A549 (cell line): ENCODE measurements around the gene P2RY8. TPM values are rescaled to one million over a fixed set of nuclear protein-coding genes. Genes with fewer than 3 reads are reported as not detected.
A peak's percentile ranks its signal among the peaks of the same experiment; 100 is the strongest.

Experiments used
- ATAC-seq, 2 experiments: fragments of 200-7000 bp in 1 of 2; fragments of >200 bp in 1 of 2; cut with Nextera tagmentation in 1 of 2; cut with Tn5 transposase in 1 of 2; 3 replicates each; pipeline versions ENCODE4 v1.8.0 to v1.9.1; 2018 to 2020; ENCODE audit warnings: mild to moderate bottlenecking in 1 of 2, moderate library complexity in 1 of 2
- CTCF ChIA-PET: fragments of 300-600 bp; sonication (Branson Sonifier 250); formaldehyde crosslinking; extraction: SDS; loops from one replicate; lab custom pipeline; 2021; ENCODE audit warnings: antibody characterized with exemption, inconsistent platforms; lab: Yijun Ruan, JAX
- POLR2A ChIA-PET: fragments of 350-600 bp; formaldehyde crosslinking; extraction: SDS; loops from one replicate; lab custom pipeline; 2021; ENCODE audit warnings: antibody characterized with exemption, inconsistent platforms; lab: Yijun Ruan, JAX
- DNase-seq, 2 experiments: peaks; one replicate each; pipeline versions ENCODE4 v3.0.0 to v3.0.0-alpha.2; 2011 to 2016; ENCODE audit warnings: low read depth in 1 of 2, low spot score in 1 of 2
- FAIRE-seq: peaks from 2 replicates; lab custom pipeline; 2011; peaks lifted over from hg19 to GRCh38; lab: Jason Lieb, UNC
- H3K27ac ChIP-seq, 2 experiments: fragments of >200 bp; sonication (Bioruptor Twin); formaldehyde crosslinking; 3 replicates each; pipeline ENCODE4 v1.5.1; 2016 to 2017
- H3K4me1 ChIP-seq: fragments of >200 bp; sonication (Bioruptor Twin); formaldehyde crosslinking; 3 replicates; pipeline ENCODE4 v1.6.1; 2016
- H3K4me2 ChIP-seq: fragments of >200 bp; sonication (Bioruptor Twin); formaldehyde crosslinking; 3 replicates; pipeline ENCODE4 v1.6.1; 2016
- H3K4me3 ChIP-seq: fragments of >200 bp; sonication (Bioruptor Twin); formaldehyde crosslinking; 3 replicates; pipeline ENCODE4 v1.5.1; 2016
- H3K9me3 ChIP-seq: fragments of >200 bp; sonication (Bioruptor Twin); formaldehyde crosslinking; 3 replicates; pipeline ENCODE4 v1.6.1; 2016
- CBX8 ChIP-seq: fragments of 200-600 bp; sonication (generic); IDR thresholded peaks from 2 replicates; pipeline ENCODE4 v1.6.1; 2016
- CEBPB ChIP-seq, 2 experiments: fragments of >200 bp in 1 of 2; sonication (Bioruptor Twin) in 1 of 2; formaldehyde crosslinking in 1 of 2; IDR thresholded peaks; 2 replicates each; pipeline ENCODE4 v1.6.1; 2012 to 2016
- EHMT2 ChIP-seq: fragments of 200-600 bp; sonication (generic); IDR thresholded peaks from 2 replicates; pipeline ENCODE4 v1.6.1; 2016; ENCODE audit warnings: antibody characterized with exemption, low read depth, mild to moderate bottlenecking, moderate library complexity
- ELK1 ChIP-seq: fragments of 150-350 bp; IDR thresholded peaks from 2 replicates; pipeline ENCODE4 v1.6.1; 2014; ENCODE audit warnings: low read depth, mild to moderate bottlenecking, low read length
- FOSL2 ChIP-seq, 2 experiments: fragments of 450-650 bp in 1 of 2; fragments of >200 bp in 1 of 2; sonication (Bioruptor Twin) in 1 of 2; formaldehyde crosslinking; IDR thresholded peaks; 2 replicates each; pipeline versions ENCODE4 v1.5.0 to v1.6.1; 2016 to 2020; ENCODE audit warnings: mild to moderate bottlenecking in 1 of 2, moderate library complexity in 1 of 2
- GATA3 ChIP-seq: IDR thresholded peaks from 2 replicates; pipeline ENCODE4 v1.6.1; 2012; ENCODE audit warnings: borderline replicate concordance
- HOXB13 ChIP-seq: fragments of 250-450 bp; sonication (Bioruptor Pico); IDR thresholded peaks from 2 replicates; pipeline ENCODE4 v1.5.0; 2020; ENCODE audit warnings: low read depth, mild to moderate bottlenecking, moderate library complexity
- HOXB5 ChIP-seq: fragments of 250-450 bp; sonication (Bioruptor Pico); IDR thresholded peaks from 2 replicates; pipeline ENCODE4 v1.5.0; 2020; ENCODE audit warnings: mild to moderate bottlenecking, moderate library complexity
- JUN ChIP-seq, 2 experiments: fragments of >200 bp; sonication (Bioruptor Twin); formaldehyde crosslinking; IDR thresholded peaks; 2 replicates in 1 of 2; 3 replicates in 1 of 2; pipeline ENCODE4 v1.6.1; 2016 to 2017
- JUNB ChIP-seq: fragments of >200 bp; sonication (Bioruptor Twin); formaldehyde crosslinking; IDR thresholded peaks from 2 replicates; pipeline ENCODE4 v1.6.1; 2016
- KDM5A ChIP-seq: fragments of 200-600 bp; sonication (generic); IDR thresholded peaks from 2 replicates; pipeline ENCODE4 v1.6.1; 2016; ENCODE audit warnings: antibody characterized with exemption, mild to moderate bottlenecking
- MAZ ChIP-seq: fragments of 150-350 bp; IDR thresholded peaks from 2 replicates; pipeline ENCODE4 v1.6.1; 2014; ENCODE audit warnings: antibody characterized with exemption, low read depth, low read length, borderline replicate concordance
- NR3C1 ChIP-seq: fragments of >200 bp; sonication (Bioruptor Twin); formaldehyde crosslinking; IDR thresholded peaks from 3 replicates; pipeline ENCODE4 v1.6.1; 2017
- PHF8 ChIP-seq: fragments of 200-600 bp; sonication (generic); IDR thresholded peaks from 2 replicates; pipeline ENCODE4 v1.6.1; 2016; ENCODE audit warnings: low read depth, mild to moderate bottlenecking, antibody characterized with exemption, moderate library complexity, borderline replicate concordance
- RAD21 ChIP-seq, 2 experiments: fragments of >200 bp in 1 of 2; sonication (Bioruptor Twin) in 1 of 2; formaldehyde crosslinking in 1 of 2; IDR thresholded peaks in 1 of 2; conservative IDR thresholded peaks in 1 of 2; 2 replicates in 1 of 2; 3 replicates in 1 of 2; pipeline ENCODE4 v1.6.1; 2012 to 2018; ENCODE audit warnings: inconsistent platforms in 1 of 2
- RFX5 ChIP-seq: fragments of 450-650 bp; IDR thresholded peaks from 2 replicates; pipeline ENCODE4 v1.7.1; 2014; ENCODE audit warnings: antibody characterized with exemption, mild to moderate bottlenecking, moderate library complexity
- RNF2 ChIP-seq: fragments of 200-600 bp; sonication (generic); IDR thresholded peaks from 2 replicates; pipeline ENCODE4 v1.6.1; 2016; ENCODE audit warnings: low read depth, mild to moderate bottlenecking, antibody characterized with exemption, moderate library complexity, borderline replicate concordance
- TFCP2L1 ChIP-seq: fragments of 250-450 bp; sonication (Bioruptor Pico); IDR thresholded peaks from 2 replicates; pipeline ENCODE4 v1.5.0; 2021; ENCODE audit warnings: mild to moderate bottlenecking
- TP53 ChIP-seq: fragments of 250-450 bp; sonication (Bioruptor Pico); IDR thresholded peaks from 2 replicates; pipeline ENCODE4 v1.5.0; 2021; ENCODE audit warnings: mild to moderate bottlenecking, moderate library complexity
- WGBS: methylation state at CpG from one replicate; pipeline ENCODE4 v1.1.6; 2017; ENCODE audit errors: missing lambda C conversion rate; 5-methylcytosine and 5-hydroxymethylcytosine counted together
- polyA plus RNA-seq, 4 experiments: library from polyadenylated mRNA; depleted of rRNA in 3 of 4; stranded (reverse); fragments of >200 nt; fragmentation: RNase III in 1 of 4; extraction: RNeasy Plus Mini Kit Qiagen cat#74134 plus additional on column Dnase treatment in 1 of 4; gene quantifications; 2 replicates in 3 of 4; 3 replicates in 1 of 4; pipeline ENCODE4 v1.2.3, GENCODE V29; 2011 to 2017
- TF ChIP-seq, protein P1 (sequence below): fragments of >200 bp; sonication (Bioruptor Twin); formaldehyde crosslinking; IDR thresholded peaks from 3 replicates; pipeline ENCODE4 v1.5.1; 2016
- TF ChIP-seq, protein P2 (sequence below): fragments of 250-450 bp; sonication (Bioruptor Pico); IDR thresholded peaks from 2 replicates; pipeline ENCODE4 v1.5.0; 2021; ENCODE audit warnings: mild to moderate bottlenecking, moderate library complexity, borderline replicate concordance
- TF ChIP-seq, protein P3 (sequence below): IDR thresholded peaks from 2 replicates; pipeline ENCODE4 v1.6.1; 2012

The P2RY8 gene
- polyA plus RNA-seq, 2 of the 4 experiments (the other 2 are of a cell fraction): not detected

DNA sequence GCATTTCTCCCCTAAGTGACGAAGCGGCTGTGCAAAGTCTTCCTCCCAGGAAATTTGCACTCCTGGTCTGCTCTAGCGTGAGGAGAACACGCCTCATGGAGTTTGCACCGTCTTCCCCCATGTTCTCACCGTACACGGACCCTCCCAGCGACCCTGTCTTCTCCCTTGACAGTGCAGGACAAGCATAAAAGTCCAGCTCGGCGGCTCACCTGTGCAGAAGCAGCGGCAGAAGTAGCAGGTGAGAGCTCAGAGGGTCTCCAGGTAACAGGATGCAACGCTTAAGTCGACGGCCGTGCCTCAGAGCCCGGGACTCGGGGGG lies 314 bp downstream of the P2RY8 start:
- POLR2A ChIA-PET: no interaction called here
- H3K9me3 ChIP-seq: no peaks in the 10 kb centered on the region
- FAIRE-seq: no peak
- CTCF ChIA-PET: no interaction called here
- DNase-seq: no peak
- 49% methylated on average over 9 of the region's 17 CpGs for WGBS
- H3K4me1 ChIP-seq: peaks cover 10% of the 10 kb centered on the region; the same call in 2 of the 3 replicates
- TF ChIP-seq GATA3 (no peak), JUNB (no peak), HOXB13 (CRISPR knock-in tag) (no peak), HOXB5 (CRISPR knock-in tag) (no peak), CBX8 (no peak), KDM5A (no peak), PHF8 (no peak), RNF2 (no peak), TFCP2L1 (CRISPR knock-in tag) (no peak), NR3C1 (no peak), CEBPB (IDR thresholded peaks at IDR 0.05) (no peak), JUN (IDR thresholded peaks at IDR 0.05) (no peak), RFX5 (no peak)
- TF ChIP-seq, protein P1, sequence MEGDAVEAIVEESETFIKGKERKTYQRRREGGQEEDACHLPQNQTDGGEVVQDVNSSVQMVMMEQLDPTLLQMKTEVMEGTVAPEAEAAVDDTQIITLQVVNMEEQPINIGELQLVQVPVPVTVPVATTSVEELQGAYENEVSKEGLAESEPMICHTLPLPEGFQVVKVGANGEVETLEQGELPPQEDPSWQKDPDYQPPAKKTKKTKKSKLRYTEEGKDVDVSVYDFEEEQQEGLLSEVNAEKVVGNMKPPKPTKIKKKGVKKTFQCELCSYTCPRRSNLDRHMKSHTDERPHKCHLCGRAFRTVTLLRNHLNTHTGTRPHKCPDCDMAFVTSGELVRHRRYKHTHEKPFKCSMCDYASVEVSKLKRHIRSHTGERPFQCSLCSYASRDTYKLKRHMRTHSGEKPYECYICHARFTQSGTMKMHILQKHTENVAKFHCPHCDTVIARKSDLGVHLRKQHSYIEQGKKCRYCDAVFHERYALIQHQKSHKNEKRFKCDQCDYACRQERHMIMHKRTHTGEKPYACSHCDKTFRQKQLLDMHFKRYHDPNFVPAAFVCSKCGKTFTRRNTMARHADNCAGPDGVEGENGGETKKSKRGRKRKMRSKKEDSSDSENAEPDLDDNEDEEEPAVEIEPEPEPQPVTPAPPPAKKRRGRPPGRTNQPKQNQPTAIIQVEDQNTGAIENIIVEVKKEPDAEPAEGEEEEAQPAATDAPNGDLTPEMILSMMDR: no peak
- TF ChIP-seq, all 56 proteins: peak for 0
- Histone ChIP-seq H3K4me2 (peak overlapping the region; percentile 81), H3K4me3 (peak overlapping the region; percentile 26; the same call in 1 of the 3 replicates), H3K27ac (no peak overlapping the region)
- ATAC-seq: peak; percentile 26 to 45; a peak in 3 of 6 replicates

- CTCF ChIA-PET: no interaction called here
- Histone ChIP-seq H3K4me1 (peaks cover 10% of the 10 kb centered on the region; the same call in 2 of the 3 replicates), H3K27ac (no peak overlapping the region), H3K4me3 (no peak overlapping the region), H3K9me3 (no peaks in the 10 kb centered on the region), H3K4me2 (no peak overlapping the region)
- ATAC-seq (no peak), DNase-seq (no peak), FAIRE-seq (no peak)
- POLR2A ChIA-PET: no interaction called here
- 76% methylated on average over 32 of the region's 33 CpGs for WGBS
- TF ChIP-seq ELK1 (no peak), FOSL2 (IDR thresholded peaks at IDR 0.05) (no peak), FOSL2 (CRISPR knock-in tag; IDR thresholded peaks at IDR 0.05) (no peak), EHMT2 (no peak), RFX5 (no peak), RAD21 (conservative IDR thresholded peaks at IDR 0.05 in 1 of 2, IDR thresholded peaks at IDR 0.05 in 1 of 2) (no peak), TP53 (CRISPR knock-in tag) (no peak), CBX8 (no peak), MAZ (no peak)
- TF ChIP-seq, protein P2, sequence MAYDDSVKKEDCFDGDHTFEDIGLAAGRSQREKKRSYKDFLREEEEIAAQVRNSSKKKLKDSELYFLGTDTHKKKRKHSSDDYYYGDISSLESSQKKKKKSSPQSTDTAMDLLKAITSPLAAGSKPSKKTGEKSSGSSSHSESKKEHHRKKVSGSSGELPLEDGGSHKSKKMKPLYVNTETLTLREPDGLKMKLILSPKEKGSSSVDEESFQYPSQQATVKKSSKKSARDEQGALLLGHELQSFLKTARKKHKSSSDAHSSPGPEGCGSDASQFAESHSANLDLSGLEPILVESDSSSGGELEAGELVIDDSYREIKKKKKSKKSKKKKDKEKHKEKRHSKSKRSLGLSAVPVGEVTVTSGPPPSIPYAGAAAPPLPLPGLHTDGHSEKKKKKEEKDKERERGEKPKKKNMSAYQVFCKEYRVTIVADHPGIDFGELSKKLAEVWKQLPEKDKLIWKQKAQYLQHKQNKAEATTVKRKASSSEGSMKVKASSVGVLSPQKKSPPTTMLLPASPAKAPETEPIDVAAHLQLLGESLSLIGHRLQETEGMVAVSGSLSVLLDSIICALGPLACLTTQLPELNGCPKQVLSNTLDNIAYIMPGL (CRISPR knock-in tag): no peak
- TF ChIP-seq, protein P3, sequence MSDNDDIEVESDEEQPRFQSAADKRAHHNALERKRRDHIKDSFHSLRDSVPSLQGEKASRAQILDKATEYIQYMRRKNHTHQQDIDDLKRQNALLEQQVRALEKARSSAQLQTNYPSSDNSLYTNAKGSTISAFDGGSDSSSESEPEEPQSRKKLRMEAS: no peak
Measured at GRCh38 chrX:1535241-1536041, 1.5 kb downstream of the P2RY8 start.
